ENCODE data around the gene KCTD8.
"Not testable (repeated sequence)": the region's sequence is repeated elsewhere in the genome, so short reads cannot be mapped to it uniquely, and the experiment has no call there.

KCTD8 gene

DNA sequence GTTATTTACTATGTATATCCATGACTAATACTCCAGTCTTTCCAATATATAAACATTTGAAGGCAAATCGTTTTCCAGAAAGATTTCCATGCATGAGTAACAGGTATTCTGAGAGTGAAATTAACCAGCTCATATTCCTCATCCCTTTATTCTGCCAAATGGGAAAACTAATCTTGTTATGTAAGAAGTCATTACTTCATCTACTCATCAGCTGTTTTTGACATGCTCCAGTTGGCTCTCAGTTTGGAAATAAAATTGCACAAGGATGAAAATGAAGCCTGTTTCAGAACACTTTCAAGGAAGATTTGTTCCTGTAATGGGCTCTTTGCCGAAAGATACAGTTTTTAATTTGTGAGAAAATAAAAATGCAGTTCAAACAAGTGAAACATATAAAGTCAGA lies 121.9 kb downstream of the KCTD8 start:
- no peak for DNase-seq (ENCODE audit: low read depth)

DNA sequence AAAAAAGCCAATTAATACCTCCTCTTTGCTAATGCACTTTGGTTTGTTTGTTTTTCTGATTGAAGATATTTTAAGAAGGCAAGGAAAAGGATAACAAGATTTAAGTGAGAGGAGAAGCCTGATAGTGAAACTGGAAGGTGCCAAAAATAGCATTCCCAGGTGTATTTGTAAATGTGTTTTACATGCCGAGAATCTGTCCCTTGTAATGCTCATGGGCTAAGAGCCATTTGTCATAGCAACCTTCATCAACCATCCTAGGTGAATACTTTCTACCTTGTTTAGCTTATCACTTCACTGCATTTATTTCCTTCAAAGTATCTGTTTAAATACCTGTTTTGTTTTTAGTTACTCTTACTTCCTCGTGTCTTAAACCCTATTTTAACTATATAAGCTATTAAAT lies 127.8 kb downstream of the KCTD8 start:
- DNase-seq (ENCODE audit: low read depth): no peak

DNA sequence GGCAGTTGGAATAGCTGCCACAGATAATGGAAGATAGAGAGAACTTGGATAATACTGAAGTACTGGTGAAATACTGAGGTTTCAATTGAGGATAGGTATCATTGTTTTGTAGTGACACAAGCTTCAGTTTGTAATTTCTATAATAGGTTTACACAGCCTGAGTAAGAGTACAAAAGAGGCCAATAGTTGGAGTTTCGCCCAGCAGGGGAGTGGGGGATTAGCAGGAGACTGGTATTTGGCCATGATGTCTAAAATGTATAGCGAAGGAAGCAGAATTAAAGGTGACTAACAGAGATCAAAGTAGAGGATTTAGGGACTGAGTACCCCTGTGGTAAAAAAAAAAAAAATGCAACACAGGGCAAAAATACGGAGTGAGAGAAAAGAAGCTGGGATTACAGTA lies 129.5 kb downstream of the KCTD8 start:
- no peak for DNase-seq (ENCODE audit: low read depth)

DNA sequence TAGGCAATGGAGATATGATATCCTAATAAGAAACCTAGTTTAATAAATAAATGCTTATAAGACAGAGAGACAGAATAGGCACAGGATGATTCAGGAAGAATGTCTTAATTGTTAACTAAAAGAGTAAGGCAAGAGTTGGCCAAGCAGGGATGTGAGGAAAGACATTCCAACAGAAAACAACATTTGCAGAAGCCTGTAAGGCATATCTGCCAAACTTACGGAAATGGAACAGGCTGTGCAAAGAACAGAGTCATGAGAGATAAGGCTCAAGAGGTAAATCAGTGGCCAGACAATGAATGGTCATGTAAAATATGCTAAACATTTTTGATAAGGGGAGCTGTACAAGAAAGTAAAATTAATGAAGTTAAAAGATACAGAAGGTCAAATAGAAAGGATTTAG lies 134.9 kb downstream of the KCTD8 start:
- no peak for DNase-seq (ENCODE audit: low read depth)

DNA sequence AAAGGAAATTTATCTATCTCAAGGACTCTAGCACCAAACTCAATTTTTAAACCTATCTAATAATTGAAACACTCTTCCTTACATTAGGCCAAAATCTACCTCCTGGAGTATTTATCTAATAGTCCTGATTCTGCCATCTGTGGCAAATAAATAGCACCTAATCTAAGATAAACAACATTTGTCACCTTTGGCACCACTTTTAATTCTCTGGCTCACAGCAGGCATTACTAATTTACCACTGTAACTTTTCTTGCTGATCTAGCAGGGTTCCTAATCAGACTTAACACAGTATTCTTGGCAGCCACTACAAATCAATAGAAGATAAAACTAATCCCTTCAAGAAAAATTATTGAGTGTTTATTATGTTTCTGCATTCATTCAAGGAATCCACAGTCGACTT lies 161.1 kb downstream of the KCTD8 start:
- no peak for DNase-seq (ENCODE audit: low read depth)

DNA sequence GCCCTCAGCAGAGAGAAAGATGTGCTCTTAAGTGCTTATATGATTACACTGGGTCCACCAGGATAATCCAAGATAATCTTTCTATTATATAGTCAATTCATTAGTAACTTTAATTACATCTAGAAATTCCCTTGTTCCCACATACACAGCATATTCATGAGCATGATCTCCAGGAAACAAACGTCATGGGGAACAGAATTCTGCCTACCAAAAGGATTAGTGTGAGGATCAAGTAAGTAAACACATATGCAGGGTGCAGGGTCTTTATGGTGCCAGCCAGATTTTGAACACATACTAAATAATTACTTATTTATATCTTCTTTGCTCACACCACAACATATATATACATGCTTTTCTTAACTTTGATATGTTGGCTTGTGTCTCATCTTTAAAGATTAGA lies 169.1 kb downstream of the KCTD8 start:
- no peak for DNase-seq (ENCODE audit: low read depth)

DNA sequence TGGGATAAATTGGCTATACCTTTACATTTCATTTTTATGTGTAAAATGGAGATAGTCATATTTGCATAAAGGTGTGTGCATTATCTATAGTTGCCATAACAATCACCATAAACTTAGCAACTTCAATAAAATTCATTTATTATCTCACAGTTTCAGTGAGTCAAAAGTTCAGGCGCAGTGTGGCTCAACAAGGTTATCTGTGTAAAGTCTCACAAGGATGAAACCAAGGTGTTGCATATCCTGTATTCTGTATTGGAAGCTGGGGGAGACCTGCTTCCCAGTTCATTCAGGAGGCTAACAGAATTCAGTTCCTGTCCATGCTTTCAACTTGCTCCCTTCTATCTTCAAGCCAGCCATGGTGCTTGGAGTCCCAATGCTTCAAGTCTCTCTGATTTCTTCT lies 169.5 kb downstream of the KCTD8 start:
- DNase-seq (ENCODE audit: low read depth): no peak

DNA sequence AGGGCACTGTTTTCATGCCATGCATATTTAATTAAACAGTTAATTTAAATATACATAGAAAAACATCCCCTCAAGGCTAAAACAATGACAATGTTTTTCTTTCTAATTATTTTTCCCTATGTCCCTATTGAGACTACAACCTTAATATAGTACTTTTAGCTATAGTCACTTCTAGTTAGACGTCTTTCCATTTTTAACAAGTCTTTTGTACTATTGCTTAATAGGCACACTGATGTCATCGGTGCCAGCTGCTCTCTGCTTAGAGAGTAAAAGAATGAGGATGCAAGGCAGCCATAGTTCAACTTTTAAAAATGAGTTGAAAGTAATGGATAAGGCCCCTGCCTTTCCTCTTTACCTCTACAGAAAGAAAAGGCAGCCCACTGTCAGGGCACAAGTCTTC lies 191.1 kb downstream of the KCTD8 start:
- no peak for DNase-seq (ENCODE audit: low read depth)

DNA sequence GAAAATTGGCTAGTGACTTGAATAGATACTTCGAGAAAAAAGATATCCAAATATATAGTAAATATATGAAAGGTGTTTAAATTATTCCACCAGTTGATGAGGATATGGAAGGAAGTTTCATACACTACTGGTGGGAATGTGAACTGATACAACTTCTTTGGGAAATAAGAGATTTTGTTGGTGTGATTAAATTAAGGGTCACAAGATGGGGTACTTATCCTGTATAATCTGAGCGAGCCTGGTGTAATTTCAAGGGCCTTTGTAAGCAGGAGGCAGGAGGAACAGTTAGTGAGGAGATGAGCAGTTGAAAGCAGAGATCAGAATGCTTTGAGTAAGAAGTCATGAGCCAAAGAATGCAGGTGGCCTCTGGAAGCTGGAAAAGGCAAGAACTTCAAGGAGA lies 192.2 kb downstream of the KCTD8 start:
- DNase-seq (ENCODE audit: low read depth): no peak

DNA sequence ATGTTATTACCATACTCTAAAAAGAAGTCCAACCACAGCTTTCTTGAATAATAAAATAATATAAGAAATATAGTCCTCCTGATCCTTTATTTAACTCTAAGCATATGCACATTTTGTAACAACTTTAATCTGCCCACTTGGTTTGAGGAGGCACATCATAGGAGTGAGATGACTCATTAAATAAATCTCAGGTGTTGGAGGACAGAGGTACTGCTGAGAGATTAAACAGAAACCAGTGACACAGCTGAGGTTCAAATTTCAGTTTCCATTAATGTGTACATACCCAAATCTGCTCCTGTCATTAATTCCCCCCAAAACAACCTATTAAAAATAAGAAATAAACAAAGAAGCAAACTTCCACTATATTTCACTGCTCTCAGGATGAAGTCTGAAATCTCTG lies 211.0 kb downstream of the KCTD8 start:
- DNase-seq (ENCODE audit: low read depth): no peak

DNA sequence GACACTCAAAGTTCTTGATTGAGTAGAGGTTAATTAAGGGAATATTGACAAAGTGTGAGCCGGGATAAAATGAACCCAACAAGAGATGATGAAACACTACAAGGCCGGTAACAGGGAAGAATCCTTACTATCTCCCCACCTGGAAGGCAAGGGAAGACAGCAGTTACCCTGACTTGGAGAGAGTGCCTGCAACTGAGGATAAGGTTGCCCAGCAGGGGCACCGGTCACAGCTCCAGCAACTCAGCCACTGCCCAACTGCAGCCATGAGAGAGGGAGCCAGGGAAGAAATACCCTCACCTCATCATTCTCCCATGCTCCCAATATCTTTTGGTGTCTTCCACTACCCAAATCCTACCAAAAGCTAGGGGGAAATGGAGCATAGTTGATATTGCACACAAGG lies 212.7 kb downstream of the KCTD8 start:
- no peak for DNase-seq (ENCODE audit: low read depth)

DNA sequence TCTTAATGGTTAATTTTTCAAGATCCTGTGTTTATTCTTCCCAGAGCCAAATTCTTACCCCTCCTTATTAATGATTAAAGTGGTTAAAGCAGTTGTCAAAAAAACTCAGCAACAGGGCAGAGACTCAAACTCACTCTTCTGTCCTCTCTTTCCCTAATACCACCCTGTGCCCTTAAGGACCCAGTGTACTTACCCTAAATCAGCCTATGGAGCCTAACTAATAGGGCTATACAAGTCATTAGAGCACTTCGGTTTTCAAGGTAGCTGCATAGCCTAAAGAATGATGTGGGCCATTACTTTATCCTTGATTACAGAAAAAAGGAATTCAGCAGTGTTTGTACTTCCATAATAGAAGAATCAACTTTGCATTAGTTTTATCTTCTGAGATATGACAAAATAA lies 216.3 kb downstream of the KCTD8 start:
- no peak for DNase-seq (ENCODE audit: low read depth)

DNA sequence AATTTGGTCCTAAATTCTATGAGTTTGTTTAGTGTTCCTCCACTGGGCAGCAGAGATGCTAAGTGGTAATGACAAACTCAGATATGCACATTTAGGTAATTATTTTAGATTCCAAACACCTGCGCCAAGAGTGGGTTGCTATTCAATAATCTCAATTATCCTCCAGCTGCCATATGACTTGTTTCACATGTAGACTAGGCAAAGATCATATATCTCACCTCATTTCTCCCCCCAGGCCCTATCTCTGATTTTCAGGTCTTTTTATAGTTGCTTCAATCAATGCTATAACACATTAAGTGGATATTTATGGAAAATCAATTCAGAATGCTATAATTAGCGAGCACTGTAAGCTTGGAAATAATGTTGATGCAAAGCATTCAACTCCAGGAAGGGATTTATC lies 217.6 kb downstream of the KCTD8 start:
- DNase-seq (ENCODE audit: low read depth): no peak

DNA sequence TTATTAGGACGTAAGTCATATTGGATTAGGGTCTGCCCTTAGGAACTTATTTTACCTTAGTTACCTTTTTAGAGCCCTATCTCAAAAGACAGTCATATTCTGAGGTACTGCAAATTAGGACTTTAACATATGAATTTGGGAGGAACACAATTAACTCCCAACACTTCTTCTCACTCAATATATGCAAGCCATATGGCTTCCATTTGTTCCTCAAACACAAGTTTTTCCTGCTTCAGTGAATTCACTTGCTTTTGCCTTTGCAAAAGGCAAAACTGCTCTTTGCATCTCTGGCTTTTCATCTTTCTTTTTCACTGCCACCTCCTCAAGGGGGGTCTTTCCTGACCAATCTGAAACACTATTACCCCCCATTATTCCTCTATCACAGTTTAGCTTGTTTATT lies 220.3 kb downstream of the KCTD8 start:
- DNase-seq (ENCODE audit: low read depth): no peak

DNA sequence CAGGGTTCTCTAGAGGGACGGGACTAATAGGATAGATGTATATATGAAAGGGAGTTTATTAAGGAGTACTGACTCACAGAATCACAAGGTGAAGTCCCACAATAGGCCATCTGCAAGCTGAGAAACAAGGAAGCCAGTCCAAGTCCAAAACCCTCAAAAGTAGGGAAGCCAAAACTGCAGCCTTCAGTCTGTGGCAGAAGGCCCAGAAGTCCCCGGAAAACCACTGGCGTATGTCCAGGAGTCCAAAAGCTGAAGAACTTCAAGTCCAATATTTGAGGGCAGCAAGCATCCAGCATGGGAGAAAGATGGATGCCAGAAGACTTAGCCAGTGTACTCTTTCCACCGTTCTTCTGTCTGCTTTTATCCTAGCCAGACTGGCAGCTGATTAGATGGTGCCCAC lies 227.2 kb downstream of the KCTD8 start:
- no peak for DNase-seq (ENCODE audit: low read depth)

DNA sequence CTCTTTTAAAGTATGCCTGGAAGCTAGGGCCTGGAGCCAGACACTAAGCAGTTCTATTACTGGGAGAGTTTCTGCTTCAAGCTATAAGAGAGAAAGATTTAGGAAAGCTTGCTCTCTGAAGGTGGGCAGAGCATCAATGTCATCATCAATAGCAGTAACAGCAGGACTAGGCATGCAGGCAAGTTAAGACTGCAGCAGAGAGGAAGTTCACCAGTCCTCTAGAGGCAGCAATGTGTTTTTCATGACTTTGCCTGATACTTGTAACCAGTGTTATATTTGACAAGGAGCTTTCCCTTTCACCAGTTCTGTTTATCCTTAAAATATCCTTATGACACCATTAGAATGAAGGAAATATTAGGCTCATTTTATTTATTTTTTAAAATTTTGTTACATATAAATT lies 237.9 kb downstream of the KCTD8 start:
- DNase-seq (ENCODE audit: low read depth): no peak

DNA sequence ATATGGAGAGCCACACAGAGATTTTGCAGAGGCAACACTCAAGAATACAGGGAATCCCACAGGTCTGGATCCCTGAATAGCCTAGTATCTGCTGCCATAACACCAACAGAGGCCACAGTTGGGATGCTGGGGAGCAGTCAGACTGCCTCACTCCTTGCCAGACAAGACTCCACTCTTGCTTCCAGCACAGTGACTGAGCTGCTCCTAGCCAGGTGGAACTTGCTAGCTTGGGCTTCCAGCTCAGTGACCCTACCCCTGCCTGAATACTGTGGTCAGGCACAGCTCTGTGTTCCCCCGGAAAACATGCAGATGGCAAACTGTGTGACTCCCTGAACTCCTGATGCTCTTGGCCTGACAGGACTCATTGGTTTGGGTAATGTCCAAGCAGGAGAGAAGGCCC lies 251.8 kb downstream of the KCTD8 start:
- no peak for DNase-seq (ENCODE audit: low read depth)

DNA sequence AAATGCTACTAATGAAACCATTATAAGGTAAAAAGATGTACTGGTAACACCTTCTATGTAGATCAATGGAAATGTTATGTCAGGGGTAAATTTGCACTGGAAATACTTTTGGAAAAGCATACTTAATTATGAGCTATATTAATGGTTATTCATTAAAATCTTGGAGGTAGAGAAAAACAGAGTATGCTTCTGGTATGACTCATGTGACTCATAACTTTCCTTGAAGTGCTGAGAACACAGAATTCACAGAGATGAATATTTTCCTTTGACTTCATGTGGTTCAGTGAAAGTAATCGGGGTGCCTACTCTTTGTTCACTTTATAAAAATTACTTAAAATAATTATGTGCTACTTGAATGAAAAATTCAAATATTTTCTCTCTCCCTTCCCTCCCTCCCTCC lies 254.2 kb downstream of the KCTD8 start:
- no peak for DNase-seq (ENCODE audit: low read depth)

DNA sequence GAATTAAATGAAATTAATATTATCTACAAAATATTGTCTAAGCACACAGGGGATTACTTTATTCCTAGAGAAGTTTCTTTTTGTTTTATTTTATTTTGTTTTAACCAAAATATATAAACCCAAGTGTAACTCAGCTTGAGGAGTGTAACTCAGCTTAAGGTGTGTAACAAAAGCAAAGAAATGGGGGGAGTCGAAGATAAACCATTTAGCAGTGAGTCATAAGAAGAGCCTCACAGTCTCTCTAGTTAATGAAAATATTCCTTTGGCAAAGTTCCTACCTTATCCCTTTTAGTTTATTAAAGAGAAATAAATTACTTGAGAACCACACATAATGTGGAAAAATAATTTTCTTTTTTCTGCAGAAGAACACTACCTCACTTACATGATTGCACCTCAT lies 261.8 kb downstream of the KCTD8 start:
- no peak for DNase-seq (ENCODE audit: low read depth)

DNA sequence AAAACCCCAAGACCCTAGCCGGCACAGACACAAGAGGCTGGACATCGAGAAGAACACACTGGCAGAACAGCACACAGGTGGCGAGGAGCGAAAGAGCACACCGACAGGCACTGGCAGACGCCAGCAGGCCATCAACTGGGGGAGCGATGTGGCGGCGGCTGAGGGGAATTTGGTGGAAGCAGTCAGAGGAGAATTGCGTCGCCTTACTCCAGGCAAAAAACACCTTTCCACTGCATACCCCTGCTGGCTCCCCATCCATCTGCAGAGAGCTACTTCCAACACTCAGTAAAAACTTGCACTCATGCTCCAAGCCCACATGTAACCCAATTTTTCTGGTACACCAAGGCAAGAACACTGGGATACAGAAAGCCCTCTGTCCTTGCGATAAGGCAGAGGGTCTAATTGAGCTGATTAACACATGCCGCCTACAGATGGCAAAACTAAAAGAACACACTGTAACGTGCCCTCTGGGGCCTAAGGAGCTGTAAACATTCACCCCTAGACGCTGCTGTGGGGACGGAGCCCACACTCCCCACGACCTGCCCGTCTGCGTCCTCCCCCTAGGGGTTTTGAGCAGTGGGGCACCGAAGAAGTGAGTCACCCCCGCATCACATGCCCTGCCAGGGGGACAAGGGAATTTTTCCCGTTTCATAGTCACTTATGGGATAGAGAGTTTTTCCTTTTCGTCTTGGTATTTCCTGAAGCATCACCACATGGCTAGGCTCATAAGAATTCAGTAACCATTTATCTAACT lies 262.3 kb downstream of the KCTD8 start:
- no peak for DNase-seq (ENCODE audit: low read depth)

DNA sequence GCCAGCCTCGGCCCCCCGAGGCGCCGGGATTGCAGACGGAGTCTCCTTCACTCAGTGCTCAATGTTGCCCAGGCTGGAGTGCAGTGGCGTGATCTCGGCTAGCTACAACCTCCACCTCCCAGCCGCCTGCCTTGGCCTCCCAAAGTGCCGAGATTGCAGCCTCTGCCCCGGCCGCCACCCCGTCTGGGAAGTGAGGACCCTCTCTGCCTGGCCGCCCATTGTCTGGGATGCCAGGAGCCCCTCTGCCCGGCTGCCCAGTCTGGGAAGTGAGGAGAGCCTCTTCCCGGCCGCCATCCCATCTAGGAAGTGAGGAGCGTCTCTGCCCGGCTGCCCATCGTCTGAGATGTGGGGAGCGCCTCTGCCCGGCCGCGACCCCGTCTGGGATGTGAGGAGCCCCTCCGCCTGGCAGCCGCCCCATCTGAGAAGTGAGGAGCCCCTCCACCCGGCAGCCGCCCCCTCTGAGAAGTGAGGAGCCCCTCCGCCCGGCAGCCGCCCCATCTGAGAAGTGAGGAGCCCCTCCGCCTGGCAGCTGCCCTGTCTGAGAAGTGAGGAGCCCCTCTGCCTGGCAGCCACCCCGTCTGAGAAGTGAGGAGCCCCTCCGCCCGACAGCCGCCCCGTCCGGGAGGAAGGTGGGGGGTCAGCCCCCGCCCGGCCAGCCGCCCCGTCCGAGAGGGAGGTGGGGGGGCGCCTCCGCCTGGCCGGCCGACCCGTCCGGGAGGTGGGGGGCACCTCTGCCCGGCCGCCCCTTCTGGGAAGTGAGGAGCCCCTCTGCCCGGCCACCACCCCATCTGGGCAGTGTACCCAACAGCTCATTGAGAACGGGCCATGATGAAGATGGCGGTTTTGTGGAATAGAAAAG lies 266.9 kb downstream of the KCTD8 start:
- not testable (repeated sequence) for DNase-seq (ENCODE audit: low read depth)

DNA sequence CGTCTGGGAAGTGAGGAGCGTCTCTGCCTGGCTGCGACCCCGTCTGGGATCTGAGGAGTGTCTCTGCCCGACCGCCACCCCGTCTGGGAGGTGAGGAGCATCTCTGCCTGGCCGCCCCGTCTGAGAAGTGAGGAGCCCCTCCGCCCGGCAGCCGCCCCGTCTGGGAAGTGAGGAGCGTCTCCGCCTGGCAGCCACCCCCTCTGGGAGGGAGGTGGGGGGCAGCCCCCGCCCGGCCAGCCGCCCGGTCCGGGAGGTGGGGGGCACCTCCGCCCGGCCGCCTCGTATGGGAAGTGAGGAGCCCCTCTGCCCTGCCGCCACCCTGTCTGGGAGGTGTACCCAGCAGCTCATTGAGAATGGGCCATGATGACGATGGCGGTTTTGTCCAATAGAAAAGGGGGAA lies 280.8 kb downstream of the KCTD8 start:
- DNase-seq (ENCODE audit: low read depth): not testable (repeated sequence)

DNA sequence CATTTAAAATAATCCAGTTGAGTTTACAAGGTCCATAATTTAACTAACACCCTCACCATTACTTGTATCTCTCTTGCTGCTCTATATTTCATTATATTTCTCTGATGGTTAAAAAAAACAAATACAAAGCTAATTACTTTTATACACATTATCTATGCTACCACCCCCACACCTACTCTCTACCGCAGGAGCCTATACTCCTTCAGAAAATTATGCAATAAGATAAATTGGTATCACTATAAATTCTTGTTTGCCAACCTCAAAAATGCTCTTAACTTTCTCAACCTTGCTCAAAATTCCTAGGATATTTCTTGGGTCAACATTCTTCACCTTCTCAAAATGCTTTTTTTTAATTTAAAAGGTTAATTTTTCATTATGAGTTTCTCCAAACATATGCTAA lies 282.7 kb downstream of the KCTD8 start:
- DNase-seq (ENCODE audit: low read depth): no peak
